OCI-LY1 (cell line): ENCODE data around the gene ZFHX3.

Experiments
- CTCF ChIP-seq: fragments of 200-600 bp; sonication (generic), shearing (Covaris generic); IDR thresholded peaks from 2 replicates; pipeline ENCODE4 v1.5.1; 2017; ENCODE audit warnings: mild to moderate bottlenecking, antibody characterized with exemption, low read length, moderate library complexity, mixed read lengths
- EZH2 ChIP-seq: fragments of 200-600 bp; sonication (generic), shearing (Covaris generic); IDR thresholded peaks from 2 replicates; pipeline ENCODE4 v1.8.0; 2017; ENCODE audit warnings: borderline replicate concordance, mixed run types, mild to moderate bottlenecking, antibody characterized with exemption, low read length, moderate library complexity, mixed read lengths

GRCh38 chr16:73054498-73054812 is 6.5 kb upstream of the ZFHX3 start:
- no peak for TF ChIP-seq CTCF
- TF ChIP-seq EZH2 = no peak
